Common myeloid progenitor, CD34-positive (primary cell): Measurements from ENCODE around the gene PSD.
A peak's percentile ranks its signal among the peaks of the same experiment; 100 is the strongest.

Experiments used
- CTCF ChIA-PET: fragments of 350-600 bp; sonication (Branson Sonifier 250); formaldehyde crosslinking; loops from one replicate; lab custom pipeline; 2021; ENCODE audit warnings: antibody characterized with exemption; lab: Charles Lee
- POLR2A ChIA-PET: fragments of 350-600 bp; sonication (Branson Sonifier 250); formaldehyde crosslinking; loops from one replicate; lab custom pipeline; 2021; ENCODE audit warnings: antibody characterized with exemption; lab: Charles Lee
- DNase-seq, 3 donors: peaks; one replicate each; pipeline versions ENCODE4 v3.0.0 to v3.0.0-alpha.2; 2013
- H3K27ac ChIP-seq, 2 experiments: 1 replicate in 1 of 2; 2 replicates in 1 of 2; pipeline ENCODE4 v1.7.0; 2013; ENCODE audit warnings: inconsistent platforms in 2 of 2, low read length in 2 of 2, mild to moderate bottlenecking in 2 of 2, low read depth in 1 of 2, moderate library complexity in 1 of 2; ENCODE audit not compliant: severe bottlenecking in 2 of 2, insufficient read depth in 1 of 2, poor library complexity in 1 of 2
- H3K27me3 ChIP-seq, 5 experiments: replicated peaks in 2 of 5; 1 replicate in 3 of 5; 2 replicates in 2 of 5; pipeline versions ENCODE4 v1.6.1 to v1.7.0; 2013; ENCODE audit warnings: low read length in 4 of 5, mild to moderate bottlenecking in 2 of 5, moderate library complexity in 2 of 5, inconsistent platforms in 1 of 5; ENCODE audit not compliant: insufficient read depth in 5 of 5, control insufficient read depth in 4 of 5
- H3K36me3 ChIP-seq, 4 experiments: 1 replicate in 2 of 4; 2 replicates in 2 of 4; pipeline versions ENCODE4 v1.6.1 to v1.7.0; 2013; ENCODE audit warnings: low read length in 3 of 4, control low read depth in 1 of 4, mild to moderate bottlenecking in 1 of 4; ENCODE audit not compliant: control insufficient read depth in 4 of 4, insufficient read depth in 4 of 4
- H3K4me1 ChIP-seq, 4 experiments: 1 replicate in 3 of 4; 2 replicates in 1 of 4; pipeline versions ENCODE4 v1.6.1 to v1.7.1; 2013; ENCODE audit warnings: low read length in 3 of 4, mild to moderate bottlenecking in 3 of 4, control low read depth in 1 of 4, inconsistent platforms in 1 of 4, moderate library complexity in 1 of 4; ENCODE audit not compliant: control insufficient read depth in 4 of 4, insufficient read depth in 4 of 4; ENCODE audit errors: control extremely low read depth in 1 of 4
- H3K4me3 ChIP-seq, 7 experiments: 1 replicate in 4 of 7; 2 replicates in 3 of 7; pipeline versions ENCODE4 v1.5.1 to v1.7.0; 2013; ENCODE audit warnings: mild to moderate bottlenecking in 7 of 7, low read length in 6 of 7, moderate library complexity in 6 of 7, inconsistent platforms in 2 of 7, low read depth in 2 of 7, control low read depth in 1 of 7; ENCODE audit not compliant: insufficient read depth in 4 of 7, control insufficient read depth in 1 of 7; ENCODE audit errors: extremely low read depth in 1 of 7
- H3K9me3 ChIP-seq, 5 experiments: 1 replicate in 4 of 5; 2 replicates in 1 of 5; pipeline versions ENCODE4 v1.6.1 to v1.7.1; 2013; ENCODE audit warnings: low read length in 4 of 5, mild to moderate bottlenecking in 2 of 5, inconsistent platforms in 1 of 5, low read depth in 1 of 5, moderate library complexity in 1 of 5; ENCODE audit not compliant: control insufficient read depth in 4 of 5, insufficient read depth in 2 of 5; ENCODE audit errors: control extremely low read depth in 1 of 5
- WGBS: methylation state at CpG from one replicate; pipeline ENCODE4 v1.1.5; 2013; ENCODE audit not compliant: insufficient coverage; 5-methylcytosine and 5-hydroxymethylcytosine counted together

The PSD gene

DNA sequence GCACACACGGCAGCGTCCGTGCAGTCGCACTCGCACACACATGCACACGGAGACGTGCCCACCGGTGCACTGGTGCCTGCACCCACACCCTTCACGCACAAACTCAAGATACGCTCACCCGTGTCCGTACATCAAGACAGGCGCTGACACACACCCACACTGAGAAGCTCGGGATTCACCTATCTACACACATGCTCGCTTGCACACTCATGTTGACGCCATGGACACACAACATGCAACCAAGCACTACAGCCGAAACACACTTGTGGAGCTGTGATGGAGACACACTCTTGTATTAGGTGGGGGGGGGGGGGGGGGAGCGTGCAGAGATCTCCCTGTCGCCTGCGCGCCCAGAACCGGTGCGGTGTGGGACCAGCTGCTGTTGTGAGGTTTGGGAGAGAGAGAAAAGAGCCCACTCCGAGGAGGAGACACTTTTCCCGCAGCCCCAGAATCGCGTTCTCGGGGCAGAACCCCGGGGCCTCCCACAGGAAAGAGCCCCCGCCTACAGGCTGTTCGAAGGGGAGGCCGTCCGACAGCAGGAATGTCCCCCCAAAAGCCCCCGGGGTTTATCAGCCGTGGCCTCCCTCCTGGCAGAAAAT is 23.7 kb downstream of the PSD start:
- H3K9me3 ChIP-seq, result no peaks in the 10 kb centered on the region
- peak overlapping the region; percentile 90 to 97 for H3K27ac ChIP-seq
- CTCF ChIA-PET, result interaction anchor here (1.1 to 4.4 kb wide), 6 partner anchors 9 to 97 kb away, joined by 3 to 28 read pairs (median 8); partner anchors contain the start of gene FBXL15
- H3K4me1 ChIP-seq, result peaks cover 2 to 39% (median 38%) of the 10 kb centered on the region in 4 experiments
- H3K4me3 ChIP-seq, result peak overlapping the region; percentile 57 to 95 (median 74)
- peaks cover 0 to 10% (median 2%) of the 10 kb centered on the region in 5 experiments for H3K27me3 ChIP-seq
- H3K36me3 ChIP-seq, result peaks cover 0 to 15% (median 8%) of the 10 kb centered on the region in 4 experiments
- POLR2A ChIA-PET, result interaction anchor here (0.6 to 4.1 kb wide), 12 partner anchors 9 to 279 kb away, joined by 3 to 31 read pairs (median 4); partner anchors contain the start of gene FBXL15
- peak in 2 of 3 donors; percentile 70 to 80 for DNase-seq
- WGBS, result 0% methylated on average over 22 of the region's 35 CpGs

GRCh38 chr10:102394079-102394800 is 24.3 kb downstream of the PSD start:
- WGBS, result 0% methylated on average over 70 of the region's 71 CpGs

DNA sequence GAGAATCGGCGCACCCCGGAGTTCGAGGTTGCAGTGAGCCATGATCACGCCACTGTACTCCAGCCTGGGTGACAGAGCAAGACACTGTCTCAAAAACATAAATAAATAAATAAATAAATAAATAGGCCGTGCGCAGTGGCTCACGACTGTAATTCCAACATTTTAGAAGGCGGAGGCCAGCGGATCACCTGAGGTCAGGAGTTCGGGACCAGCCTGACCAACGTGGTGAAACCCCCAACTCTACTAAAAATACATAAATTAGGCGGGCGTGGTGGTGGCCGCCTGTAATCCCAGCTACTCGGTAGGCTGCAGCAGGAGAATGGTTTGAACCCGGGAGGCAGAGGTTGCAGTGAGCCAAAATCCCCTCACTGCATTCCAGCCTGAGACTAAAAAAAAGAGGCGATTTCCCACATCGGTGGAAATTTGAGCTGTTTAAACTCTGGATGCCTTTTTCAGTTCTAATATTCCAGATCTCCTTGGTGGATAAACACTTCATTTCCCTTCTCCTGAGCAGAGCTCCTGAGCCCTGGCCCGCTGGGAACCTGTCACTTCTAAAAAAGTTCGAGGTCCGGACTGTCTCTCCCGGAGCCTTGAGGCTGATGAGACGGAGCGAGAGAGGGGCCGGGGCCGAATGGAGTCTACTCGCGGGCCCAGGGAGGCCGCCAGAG is 25.0 kb downstream of the PSD start:
- ChIA-PET CTCF (interaction anchor here (0.6 to 4.4 kb wide), 20 partner anchors 8 to 192 kb away, joined by 3 to 28 read pairs (median 4); partner anchors contain the start of genes ELOVL3 and FBXL15), POLR2A (interaction anchor here (0.6 to 4.1 kb wide), 12 partner anchors 8 to 1022 kb away, joined by 3 to 31 read pairs (median 4); partner anchors contain the start of gene FBXL15)
- Histone ChIP-seq H3K9me3 (no peaks in the 10 kb centered on the region), H3K4me3 (peak overlapping the region; percentile 57 to 95 (median 74)), H3K4me1 (peaks cover 2 to 31% (median 27%) of the 10 kb centered on the region in 4 experiments), H3K27me3 (peaks cover 0 to 12% (median 2%) of the 10 kb centered on the region in 5 experiments), H3K27ac (peak overlapping the region; percentile 90 to 97), H3K36me3 (peaks cover 0 to 13% (median 8%) of the 10 kb centered on the region in 4 experiments)
- DNase-seq, result no peak
- WGBS, result 17% methylated on average over 20 of the region's 30 CpGs

More at GRCh38 chr10:102394079-102394800, 24.3 kb downstream of the PSD start:
- peak; percentile 97 to 98 (median 97) for DNase-seq
- H3K4me1 ChIP-seq, result peaks cover 2 to 34% (median 32%) of the 10 kb centered on the region in 4 experiments
- H3K27me3 ChIP-seq, result peaks cover 0 to 12% (median 2%) of the 10 kb centered on the region in 5 experiments
- peaks cover 0 to 15% (median 8%) of the 10 kb centered on the region in 4 experiments for H3K36me3 ChIP-seq
- peak overlapping the region; percentile 57 to 95 (median 74) for H3K4me3 ChIP-seq
- H3K27ac ChIP-seq, result peak overlapping the region; percentile 90 to 97
- CTCF ChIA-PET, result interaction anchor here (0.6 to 4.4 kb wide), 17 partner anchors 8 to 191 kb away, joined by 3 to 28 read pairs (median 4); partner anchors contain the start of gene FBXL15
- POLR2A ChIA-PET, result interaction anchor here (0.6 to 4.1 kb wide), 17 partner anchors 8 to 280 kb away, joined by 3 to 31 read pairs (median 3); partner anchors contain the start of gene FBXL15
- no peaks in the 10 kb centered on the region for H3K9me3 ChIP-seq

- Histone ChIP-seq H3K4me1 (peaks cover 2 to 31% (median 27%) of the 10 kb centered on the region in 4 experiments), H3K36me3 (peaks cover 0 to 5% (median 2%) of the 10 kb centered on the region in 4 experiments), H3K9me3 (no peaks in the 10 kb centered on the region), H3K27ac (no peak overlapping the region), H3K4me3 (no peak overlapping the region), H3K27me3 (peaks cover 0 to 12% (median 2%) of the 10 kb centered on the region in 5 experiments)
- ChIA-PET CTCF (interaction anchor here (0.7 to 4.4 kb wide), 4 partner anchors 12 to 190 kb away, joined by 3 to 28 read pairs (median 6); no protein-coding TSS in a partner anchor), POLR2A (interaction anchor here (3.2 kb wide), 1 partner anchor 12 kb away, joined by 31 read pairs; no protein-coding TSS in a partner anchor)
- 90% methylated on average over 4 of the region's 5 CpGs for WGBS
- DNase-seq, result no peak
Measured at GRCh38 chr10:102392306-102392705, 26.3 kb downstream of the PSD start.

DNA sequence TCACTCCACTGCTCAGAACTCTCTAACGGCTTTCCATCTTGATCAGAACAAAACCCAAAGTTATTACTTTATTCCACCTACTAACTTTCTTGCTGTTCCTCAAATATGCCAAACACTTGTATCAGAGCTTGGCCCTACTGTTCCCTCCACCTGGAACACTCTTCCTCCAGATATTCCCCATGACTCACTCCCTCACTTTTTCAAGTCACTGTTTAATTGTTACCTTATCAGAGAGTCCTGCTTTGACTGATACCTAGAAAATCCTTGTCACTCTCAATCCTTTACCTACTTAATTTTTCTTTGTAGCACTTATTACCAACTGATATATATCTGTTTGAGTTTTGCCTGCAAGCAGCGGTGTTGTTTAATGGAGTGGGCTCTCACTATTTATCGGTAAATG is 28.7 kb downstream of the PSD start:
- ChIA-PET CTCF (interaction anchor here (1.1 to 1.4 kb wide), 3 partner anchors 10 to 89 kb away, joined by 3 to 4 read pairs (median 3); no protein-coding TSS in a partner anchor), POLR2A (no interaction called here)
- Histone ChIP-seq H3K4me3 (no peak overlapping the region), H3K27ac (no peak overlapping the region), H3K4me1 (peaks cover 2 to 17% (median 12%) of the 10 kb centered on the region in 4 experiments), H3K9me3 (no peaks in the 10 kb centered on the region), H3K27me3 (peaks cover 0 to 12% (median 2%) of the 10 kb centered on the region in 5 experiments), H3K36me3 (no peaks in the 10 kb centered on the region)
- 100% methylated on average over 2 of the region's 3 CpGs for whole genome bisulfite sequencing
- no peak for DNase-seq
